Glomerular visceral epithelial cell (primary cell): ENCODE data around the gene ATMIN.

Experiments
- DNase-seq: peaks from one replicate; pipeline ENCODE4 v3.0.0-alpha.2; 2016; ENCODE audit errors: extremely low spot score

ATMIN gene

GRCh38 chr16:81035398-81035974 lies at the start of gene ATMIN:
Gene ATMIN, plus strand, starts transcription at chr16:81035842. Its CDS starts 29 bp downstream, at chr16:81035871.
- DNase-seq: peak; percentile 88

- DNase-seq: no peak
These were observed 49.1 kb upstream of the ATMIN start for GRCh38 chr16:80986557-80986956.

GRCh38 chr16:80988756-80989155 lies 46.9 kb upstream of the ATMIN start:
- no peak for DNase-seq

DNA sequence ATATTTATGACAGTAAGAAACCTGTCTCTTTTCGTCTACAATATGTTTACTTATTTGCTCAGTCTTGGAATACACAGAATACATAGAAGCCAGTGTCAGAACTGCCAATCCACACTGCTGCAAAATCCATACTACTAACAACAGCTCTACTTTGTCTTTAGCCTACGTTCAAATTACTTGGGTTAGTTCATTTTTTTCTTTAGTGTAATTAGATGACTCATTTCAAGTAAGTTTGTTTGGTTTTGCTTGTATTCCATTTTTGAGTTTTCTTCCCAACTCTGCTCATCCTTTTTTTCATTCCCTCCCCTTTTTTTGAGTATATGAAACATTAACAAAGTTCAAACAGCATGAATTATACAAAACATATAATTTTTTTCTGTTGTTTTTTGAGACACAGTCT lies 45.8 kb upstream of the ATMIN start:
- DNase-seq: no peak

DNA sequence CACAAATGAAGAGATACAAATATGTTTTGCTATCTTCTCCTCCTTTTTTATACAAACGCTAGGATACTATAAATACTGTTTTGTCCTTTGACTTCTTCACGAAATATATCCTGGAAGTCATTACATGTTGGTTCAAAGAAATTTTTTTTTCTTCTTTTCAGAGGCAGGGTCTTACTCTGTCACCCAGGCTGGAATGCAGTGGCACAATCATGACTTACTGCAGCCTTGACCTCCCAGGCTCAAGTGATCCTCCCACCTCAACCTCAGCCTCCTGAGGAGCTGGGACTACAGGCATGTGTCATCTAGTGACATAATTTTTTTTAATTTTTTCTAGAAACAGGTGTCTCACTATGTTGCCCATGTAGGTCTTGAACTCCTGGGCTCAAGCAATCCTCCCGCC lies 45.1 kb upstream of the ATMIN start:
- DNase-seq: no peak

GRCh38 chr16:80990978-80991377 lies 44.7 kb upstream of the ATMIN start:
- DNase-seq: no peak

DNA sequence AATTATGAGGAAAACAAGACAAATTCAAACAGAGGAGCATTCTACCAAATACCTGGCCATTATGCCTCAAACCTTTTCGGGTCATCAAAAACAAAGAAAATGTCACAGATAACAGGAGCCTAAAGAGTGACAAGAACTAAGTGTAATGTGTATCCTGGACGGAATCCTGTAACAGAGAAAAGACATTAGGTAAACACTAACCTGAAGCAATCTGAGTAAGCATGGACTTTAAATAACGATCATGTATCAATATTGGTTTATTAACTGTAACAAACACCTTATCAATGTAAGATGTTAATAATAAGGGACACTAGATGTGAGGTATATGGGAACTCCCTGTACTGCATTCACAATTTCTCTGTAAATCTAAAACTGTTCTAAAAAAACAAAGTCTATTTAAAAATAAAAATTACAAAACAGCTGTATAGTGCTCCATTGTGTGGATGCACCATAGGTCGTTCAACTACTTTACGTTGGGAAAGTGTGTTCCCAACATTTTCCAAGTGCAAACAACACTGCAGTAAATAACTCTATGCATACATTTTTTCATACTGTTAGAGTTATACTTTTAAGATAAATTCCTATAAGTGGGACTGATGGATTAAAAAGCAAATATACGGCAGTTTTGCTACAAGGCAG lies 43.7 kb upstream of the ATMIN start:
- no peak for DNase-seq

- no peak for DNase-seq
These were observed 42.9 kb upstream of the ATMIN start for GRCh38 chr16:80992676-80993293.

GRCh38 chr16:80993307-80993706 lies 42.3 kb upstream of the ATMIN start:
- DNase-seq: peak; percentile 56

GRCh38 chr16:80993834-80994233 lies 41.8 kb upstream of the ATMIN start:
- DNase-seq: no peak

- no peak for DNase-seq
These were observed 41.2 kb upstream of the ATMIN start for GRCh38 chr16:80994451-80994850.

- no peak for DNase-seq
These were observed 38.9 kb upstream of the ATMIN start for GRCh38 chr16:80996688-80997138.

DNA sequence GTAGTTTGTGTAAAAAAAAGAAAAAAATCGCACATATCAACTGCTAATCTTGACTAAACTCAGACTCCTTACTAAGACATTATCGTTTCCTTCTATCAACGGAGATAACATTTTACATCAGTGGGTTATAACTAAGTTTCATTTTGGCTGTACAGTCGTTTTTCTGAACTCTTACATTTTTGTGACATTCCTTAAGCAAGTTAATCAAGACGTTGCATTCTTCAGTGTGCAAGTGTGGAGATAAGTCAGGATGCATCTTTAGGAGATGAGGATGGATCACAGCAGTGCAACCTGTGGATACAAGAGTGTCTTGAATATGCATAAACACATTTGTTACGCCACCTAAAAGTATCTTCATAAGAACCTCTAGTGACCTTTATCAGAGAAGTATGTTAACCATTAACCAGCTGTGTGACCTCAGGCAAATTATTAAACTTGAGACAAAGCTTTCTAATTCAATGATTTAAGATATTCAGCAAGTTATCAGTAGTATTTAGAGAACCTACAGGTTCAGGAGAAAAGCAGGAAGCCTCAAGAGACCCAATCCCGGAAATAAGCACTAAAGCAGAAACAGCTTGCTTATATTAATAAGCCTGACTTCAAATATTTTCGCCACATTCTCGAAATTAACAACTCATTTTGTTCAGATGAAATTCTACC lies 38.4 kb upstream of the ATMIN start:
- DNase-seq: peak; percentile 53

GRCh38 chr16:80997964-80998620 lies 37.5 kb upstream of the ATMIN start:
- no peak for DNase-seq

- DNase-seq: no peak
These were observed 34.8 kb upstream of the ATMIN start for GRCh38 chr16:81000873-81001272.

DNA sequence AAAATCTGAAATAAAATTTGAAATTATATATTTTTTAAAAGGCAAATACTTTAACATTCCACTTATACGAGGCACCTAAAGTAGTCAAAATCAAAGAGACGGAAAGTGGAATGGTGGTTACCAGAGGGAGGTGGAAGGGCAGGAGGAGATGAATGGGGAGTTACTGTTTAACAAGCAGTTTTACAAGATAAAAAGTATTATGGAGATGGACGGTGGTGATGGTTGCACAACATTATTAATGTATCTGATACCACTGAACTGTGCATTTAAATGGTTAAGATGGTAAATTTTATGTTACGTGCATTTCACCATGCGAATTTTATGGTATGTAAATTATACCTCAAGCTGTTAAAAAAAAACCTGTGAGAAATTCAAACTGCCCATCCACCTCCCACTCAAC lies 34.3 kb upstream of the ATMIN start:
- DNase-seq: no peak

GRCh38 chr16:81003064-81003463 lies 32.6 kb upstream of the ATMIN start:
- no peak for DNase-seq

DNA sequence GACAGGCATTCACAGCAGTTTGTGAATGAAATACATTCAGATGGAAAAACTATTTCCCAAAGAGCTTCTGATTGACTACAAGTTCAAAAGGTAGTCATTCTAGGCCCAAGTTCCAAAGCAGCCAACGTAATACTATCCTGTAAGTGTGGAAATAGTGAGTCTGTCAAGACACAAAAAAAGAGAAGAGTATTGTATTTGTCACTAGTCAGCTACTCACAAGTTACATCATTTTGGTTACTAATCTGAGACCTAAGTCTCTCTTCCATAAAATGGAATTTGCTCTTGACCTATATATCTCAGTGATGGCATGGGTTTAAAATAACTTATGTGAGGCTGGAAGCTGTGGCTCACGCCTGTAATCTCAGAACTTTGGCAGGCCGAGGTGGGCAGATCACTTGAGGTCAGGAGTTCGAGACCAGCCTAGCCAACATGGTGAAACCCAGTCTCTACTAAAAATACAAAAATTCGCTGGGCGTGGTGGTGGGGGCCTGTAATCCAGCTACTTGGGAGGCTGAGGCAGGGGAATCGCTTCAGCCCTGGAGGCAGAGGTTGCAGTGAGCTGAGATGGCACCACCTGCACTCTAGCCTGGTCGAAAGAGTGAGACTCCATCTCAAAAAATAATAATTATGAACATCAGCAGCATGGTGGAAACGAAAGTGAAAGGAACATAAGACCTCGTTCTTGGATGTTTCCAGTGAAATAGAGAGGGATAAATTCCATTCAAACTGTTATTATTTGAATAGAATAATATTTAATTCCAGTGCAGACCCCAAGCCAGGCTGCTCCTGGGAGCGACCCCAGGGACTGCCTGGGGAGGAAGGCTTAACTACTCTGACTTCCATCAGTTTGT lies 31.8 kb upstream of the ATMIN start:
- no peak for DNase-seq

- DNase-seq: peak; percentile 53
These were observed 30.8 kb upstream of the ATMIN start for GRCh38 chr16:81004646-81005353.

- DNase-seq: no peak
These were observed 30.0 kb upstream of the ATMIN start for GRCh38 chr16:81005610-81006161.
